Islet of Langerhans (tissue), 1 donor: ENCODE results near the gene LRP10.
"Not testable (repeated sequence)": the region's sequence is repeated elsewhere in the genome, so short reads cannot be mapped to it uniquely, and the experiment has no call there.

Experiments used
- FAIRE-seq: peaks from one replicate; lab custom pipeline; 2011; peaks lifted over from hg19 to GRCh38; lab: Jason Lieb, UNC

The LRP10 gene, protein sequence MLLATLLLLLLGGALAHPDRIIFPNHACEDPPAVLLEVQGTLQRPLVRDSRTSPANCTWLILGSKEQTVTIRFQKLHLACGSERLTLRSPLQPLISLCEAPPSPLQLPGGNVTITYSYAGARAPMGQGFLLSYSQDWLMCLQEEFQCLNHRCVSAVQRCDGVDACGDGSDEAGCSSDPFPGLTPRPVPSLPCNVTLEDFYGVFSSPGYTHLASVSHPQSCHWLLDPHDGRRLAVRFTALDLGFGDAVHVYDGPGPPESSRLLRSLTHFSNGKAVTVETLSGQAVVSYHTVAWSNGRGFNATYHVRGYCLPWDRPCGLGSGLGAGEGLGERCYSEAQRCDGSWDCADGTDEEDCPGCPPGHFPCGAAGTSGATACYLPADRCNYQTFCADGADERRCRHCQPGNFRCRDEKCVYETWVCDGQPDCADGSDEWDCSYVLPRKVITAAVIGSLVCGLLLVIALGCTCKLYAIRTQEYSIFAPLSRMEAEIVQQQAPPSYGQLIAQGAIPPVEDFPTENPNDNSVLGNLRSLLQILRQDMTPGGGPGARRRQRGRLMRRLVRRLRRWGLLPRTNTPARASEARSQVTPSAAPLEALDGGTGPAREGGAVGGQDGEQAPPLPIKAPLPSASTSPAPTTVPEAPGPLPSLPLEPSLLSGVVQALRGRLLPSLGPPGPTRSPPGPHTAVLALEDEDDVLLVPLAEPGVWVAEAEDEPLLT

GRCh38 chr14:22871224-22872032 is at the start of gene LRP10:
TSS of gene LRP10 (plus strand) at chr14:22871740. CDS start at chr14:22872304, 564 bp downstream.
- no peak for FAIRE-seq

GRCh38 chr14:22822016-22822570 is 49.4 kb upstream of the LRP10 start:
- FAIRE-seq: no peak

- no peak for FAIRE-seq
Observed at GRCh38 chr14:22822571-22823098, 48.9 kb upstream of the LRP10 start.

DNA sequence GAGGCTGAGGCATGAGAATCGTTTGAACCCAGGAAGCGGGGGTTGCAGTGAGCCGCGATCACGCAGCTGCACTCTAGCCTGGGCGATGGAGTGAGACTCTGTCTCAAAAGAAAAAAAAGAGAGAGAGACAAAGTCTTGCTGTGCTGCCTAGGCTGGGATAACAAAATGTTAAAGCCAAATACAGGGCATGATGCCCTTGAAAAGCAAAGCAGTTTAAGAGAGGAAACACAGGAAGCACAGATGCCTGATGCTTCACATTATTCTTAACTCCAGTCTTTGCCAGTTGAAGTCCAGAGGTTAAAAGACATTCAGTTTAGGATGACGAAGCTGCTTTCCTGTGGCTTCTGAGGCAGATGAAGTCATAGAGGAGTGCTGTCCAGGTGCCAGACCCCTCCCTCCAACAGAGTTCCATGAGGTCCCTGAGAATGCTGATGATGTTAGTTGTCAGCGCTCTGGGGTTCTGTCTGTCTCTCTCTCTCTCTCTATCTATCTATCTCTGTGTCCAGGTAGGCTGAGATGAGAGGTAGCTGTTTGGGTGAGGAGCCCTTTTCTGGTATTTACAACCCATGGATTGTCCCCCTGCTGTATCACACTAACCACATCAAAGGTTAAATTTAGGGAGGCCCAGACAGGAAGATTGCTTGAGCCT is 46.7 kb upstream of the LRP10 start:
- FAIRE-seq: no peak

DNA sequence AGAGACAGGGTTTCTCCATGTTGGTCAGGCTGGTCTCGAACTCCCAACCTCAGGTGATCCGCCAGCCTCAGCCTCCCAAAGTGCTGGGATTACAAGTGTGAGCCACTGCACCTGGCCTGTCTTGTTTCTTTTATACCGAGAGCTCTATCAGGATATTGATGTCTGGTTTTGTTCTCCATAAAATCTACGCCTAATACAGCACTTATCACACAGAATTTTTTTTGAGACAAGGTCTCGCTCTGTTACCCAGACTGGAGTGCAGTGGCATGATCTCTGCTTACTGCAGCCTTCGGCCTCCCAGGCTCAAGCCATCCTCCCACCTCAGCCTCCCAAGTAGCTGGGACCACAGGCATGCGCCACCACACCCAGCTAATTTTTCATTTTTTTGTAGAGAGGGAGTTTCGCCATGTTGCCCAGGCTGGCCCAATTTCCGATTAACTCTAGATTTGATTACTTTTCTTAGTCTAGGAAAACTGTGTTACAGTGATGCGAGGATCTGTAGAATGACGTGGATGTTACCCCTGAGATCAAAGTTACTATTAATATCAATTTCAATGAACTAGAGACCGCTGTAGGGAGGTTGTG is 42.4 kb upstream of the LRP10 start:
- FAIRE-seq: not testable (repeated sequence)

DNA sequence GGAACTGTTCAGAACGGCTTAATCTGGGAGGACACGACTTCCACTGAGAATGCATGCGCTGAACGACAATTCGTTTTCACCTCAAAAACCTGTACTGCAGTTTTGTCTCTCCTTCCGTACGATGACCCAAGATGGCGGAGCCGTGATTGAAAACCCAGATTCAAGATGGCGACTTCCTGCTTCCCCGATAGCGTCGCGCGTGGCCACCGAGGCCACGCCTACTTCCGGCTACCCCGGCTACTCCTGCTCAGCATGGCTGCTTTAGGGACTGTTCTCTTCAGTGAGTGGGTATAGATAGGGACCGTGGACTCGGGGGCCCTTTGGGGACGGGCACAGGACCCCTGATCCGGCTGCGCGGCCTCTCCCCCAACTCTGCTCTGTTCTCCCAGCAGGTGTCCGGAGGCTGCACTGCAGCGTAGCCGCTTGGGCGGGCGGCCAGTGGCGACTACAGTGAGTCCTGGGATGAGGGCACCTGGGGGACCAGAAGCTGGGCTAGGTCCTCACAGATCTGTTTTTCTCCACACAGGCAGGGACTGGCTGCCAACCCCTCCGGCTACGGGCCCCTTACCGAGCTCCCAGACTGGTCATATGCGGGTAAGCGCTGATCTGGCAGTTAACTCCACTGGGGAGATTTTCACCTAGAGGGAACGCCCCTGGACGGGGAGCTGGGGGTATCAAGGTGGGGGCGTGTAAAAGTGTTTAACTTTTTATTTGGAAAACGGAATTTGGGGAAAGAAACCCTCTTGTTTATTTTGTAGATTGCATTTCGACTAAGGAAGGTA is 41.7 kb upstream of the LRP10 start, which contains the start of gene MRPL52:
TSS of gene MRPL52 (plus strand) at position 227 of the 782 bp plus-strand sequence. CDS start at position 253, 26 bp downstream.
- FAIRE-seq: no peak

DNA sequence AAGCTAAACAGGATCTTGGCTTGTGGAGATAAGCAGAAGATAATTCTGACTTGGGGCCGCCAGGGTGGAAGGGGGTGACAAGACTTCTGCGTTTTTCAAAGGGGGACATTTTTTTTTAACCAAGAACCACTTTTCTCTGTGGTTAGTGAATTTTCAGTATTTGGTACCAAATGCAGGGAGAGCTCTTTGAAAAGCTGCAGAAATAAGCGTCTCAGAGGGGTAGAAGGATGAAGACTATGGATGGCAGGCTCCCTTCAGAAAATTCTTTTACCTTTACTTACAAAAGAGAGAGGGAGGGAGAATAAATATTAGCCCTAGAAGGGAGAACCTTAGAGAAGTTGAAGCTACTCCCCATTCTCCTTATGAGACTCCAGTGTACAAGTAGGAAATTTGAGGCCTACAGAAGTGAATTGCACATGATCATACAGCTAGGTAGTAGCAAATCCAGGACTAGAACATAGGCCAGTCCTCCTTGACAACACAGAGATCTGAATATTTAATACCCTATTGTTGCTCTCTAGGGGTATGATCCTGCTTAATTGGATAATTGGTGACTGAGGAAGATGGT is 41.0 kb upstream of the LRP10 start:
- FAIRE-seq: no peak

DNA sequence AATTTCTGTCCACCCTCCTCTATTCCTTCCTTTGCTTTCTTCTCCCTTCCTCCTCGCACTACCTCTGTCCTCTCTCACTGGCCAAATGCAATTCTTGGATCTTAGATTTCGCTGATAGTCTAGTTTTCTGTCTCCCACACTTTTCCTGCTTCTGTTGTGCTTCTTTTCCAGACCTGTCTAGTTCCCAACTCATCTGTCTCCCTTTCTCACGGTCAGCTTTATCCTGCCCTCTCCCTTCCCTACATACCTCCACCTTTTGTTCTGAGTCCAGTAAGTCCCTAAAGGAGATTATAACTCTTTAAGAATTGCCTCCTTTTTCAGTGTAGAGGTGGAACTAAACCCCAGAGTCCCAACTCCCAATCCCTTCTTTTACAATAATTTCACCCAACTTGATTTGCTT is 36.0 kb upstream of the LRP10 start:
- FAIRE-seq: no peak

DNA sequence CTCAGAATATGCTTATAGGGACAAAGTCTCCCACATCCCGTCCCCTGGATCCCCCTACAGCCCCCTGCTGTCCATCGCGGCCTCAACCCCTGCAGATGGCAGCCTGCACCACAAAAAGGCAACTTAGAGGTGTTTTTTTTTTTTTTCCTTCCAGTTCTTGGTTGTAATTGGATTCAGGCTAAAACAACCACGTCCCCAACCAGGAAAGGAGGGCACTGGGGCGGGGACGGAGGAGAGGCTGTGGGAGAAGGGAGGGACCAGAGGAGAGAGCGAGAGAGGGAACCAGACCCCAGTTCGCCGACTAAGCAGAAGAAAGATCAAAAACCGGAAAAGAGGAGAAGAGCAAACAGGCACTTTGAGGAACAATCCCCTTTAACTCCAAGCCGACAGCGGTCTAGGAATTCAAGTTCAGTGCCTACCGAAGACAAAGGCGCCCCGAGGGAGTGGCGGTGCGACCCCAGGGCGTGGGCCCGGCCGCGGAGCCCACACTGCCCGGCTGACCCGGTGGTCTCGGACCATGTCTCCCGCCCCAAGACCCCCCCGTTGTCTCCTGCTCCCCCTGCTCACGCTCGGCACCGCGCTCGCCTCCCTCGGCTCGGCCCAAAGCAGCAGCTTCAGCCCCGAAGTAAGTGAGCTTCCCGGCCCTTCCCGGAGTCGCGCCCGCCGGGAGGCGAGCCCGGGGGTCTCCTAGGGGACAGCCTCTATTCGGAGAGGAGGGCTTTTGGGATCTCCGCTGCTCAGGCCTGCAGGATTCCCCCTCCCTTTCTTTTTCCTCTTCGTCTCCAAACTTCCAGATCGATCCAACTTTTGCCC is 35.0 kb upstream of the LRP10 start, which contains the start of gene MMP14:
TSS of gene MMP14 (plus strand) at position 285 of the 813 bp plus-strand sequence. CDS start at position 518, 233 bp downstream.
- no peak for FAIRE-seq

DNA sequence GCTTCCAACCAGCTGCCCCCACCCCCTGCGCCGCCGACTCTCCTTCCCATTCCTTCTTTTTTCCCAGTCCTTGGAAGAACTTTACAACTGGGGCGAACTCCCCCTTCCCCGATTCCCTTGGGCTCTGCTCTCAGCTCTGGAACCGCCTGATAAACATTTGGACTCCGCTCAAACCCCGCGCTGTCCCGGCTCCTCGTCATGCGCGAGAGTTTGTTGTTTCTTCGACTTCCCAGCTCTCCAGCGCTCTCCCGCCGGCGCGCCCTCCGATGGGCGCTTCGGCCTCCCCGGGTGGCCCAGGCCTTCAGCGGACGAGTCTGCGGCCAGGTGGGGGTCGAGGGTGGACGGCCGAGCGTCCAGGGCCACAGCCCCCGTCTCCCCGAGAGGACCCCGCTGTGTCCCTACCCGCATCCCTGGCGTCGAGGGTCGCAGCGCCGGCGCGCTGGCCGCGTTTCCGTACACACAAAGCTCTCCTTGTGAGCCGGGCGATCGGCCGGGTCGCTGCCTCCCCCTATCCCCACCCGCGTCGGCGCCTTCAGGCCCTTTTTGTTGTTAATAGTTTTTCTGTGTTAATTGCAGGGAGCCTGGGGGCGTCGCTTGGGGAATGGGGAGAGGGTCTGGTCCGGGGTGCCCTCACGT is 34.3 kb upstream of the LRP10 start:
- no peak for FAIRE-seq

- no peak for FAIRE-seq
Observed at GRCh38 chr14:22837750-22838538, 33.6 kb upstream of the LRP10 start.

GRCh38 chr14:22838631-22839041 is 32.9 kb upstream of the LRP10 start:
- FAIRE-seq: no peak

- FAIRE-seq: no peak
Observed at GRCh38 chr14:22839159-22839779, 32.3 kb upstream of the LRP10 start.

DNA sequence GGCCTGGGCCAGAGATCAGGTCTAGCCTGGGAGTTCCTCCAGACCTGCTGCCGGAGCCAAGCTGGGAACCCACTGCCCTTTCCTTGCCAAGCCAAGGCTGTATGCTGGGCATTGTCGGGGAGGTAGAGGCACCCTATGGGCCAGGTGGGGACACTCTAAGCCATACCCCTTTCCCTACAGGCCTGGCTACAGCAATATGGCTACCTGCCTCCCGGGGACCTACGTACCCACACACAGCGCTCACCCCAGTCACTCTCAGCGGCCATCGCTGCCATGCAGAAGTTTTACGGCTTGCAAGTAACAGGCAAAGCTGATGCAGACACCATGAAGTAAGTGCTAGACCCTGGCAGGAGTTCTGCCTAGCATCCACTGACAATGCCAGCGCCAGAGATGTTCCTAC is 30.2 kb upstream of the LRP10 start:
- FAIRE-seq: no peak

GRCh38 chr14:22841769-22842168 is 29.8 kb upstream of the LRP10 start:
- no peak for FAIRE-seq

GRCh38 chr14:22842211-22843122 is 29.1 kb upstream of the LRP10 start:
- no peak for FAIRE-seq
